Testis (tissue), 3 donors: ENCODE results near the gene SORL1-AS1. TPM values are rescaled to one million over a fixed set of nuclear protein-coding genes. Genes with fewer than 3 reads are reported as not detected.

Source experiments
- DNase-seq: peaks from one replicate; pipeline ENCODE4 v3.0.0-alpha.2; 2019
- H3K27ac ChIP-seq, 2 donors: fragments of 200-600 bp; sonication (generic); one replicate each; pipeline ENCODE4 v1.5.1; 2019
- H3K27me3 ChIP-seq: fragments of 200-600 bp; sonication (generic); one replicate; pipeline ENCODE4 v1.5.1; 2019
- H3K36me3 ChIP-seq: fragments of 200-600 bp; sonication (generic); one replicate; pipeline ENCODE4 v1.5.1; 2017; ENCODE audit warnings: low read depth; ENCODE audit errors: missing control alignments
- H3K4me1 ChIP-seq: fragments of 200-600 bp; sonication (generic); one replicate; pipeline ENCODE4 v1.5.1; 2019
- H3K4me3 ChIP-seq, 2 donors: fragments of 200-600 bp; sonication (generic); one replicate each; pipeline ENCODE4 v1.5.1; 2017 to 2019
- H3K9me3 ChIP-seq: fragments of 200-600 bp; sonication (generic); one replicate; pipeline ENCODE4 v1.5.1; 2017
- POLR2A ChIP-seq: fragments of 450-650 bp; IDR thresholded peaks from one replicate; pipeline ENCODE4 v1.6.1; 2017; ENCODE audit warnings: antibody characterized with exemption, mild to moderate bottlenecking, moderate library complexity
- WGBS, 2 donors: methylation state at CpG; one replicate each; pipeline ENCODE4 v1.1.5; 2018; 5-methylcytosine and 5-hydroxymethylcytosine counted together
- intact Hi-C: fragments of 100-400 bp; cut with DNase I; formaldehyde crosslinking; loops from one replicate; pipeline ENCODE4 v1.15.1; 2023; ENCODE audit warnings: low total_unique reads
- polyA plus RNA-seq: library from polyadenylated mRNA; stranded (reverse); fragments of 350-450 nt; fragmentation: Illumina TruSeq; extraction: RNeasy Lipid Tissue Mini Kit (QIAGEN cat#74804); gene quantifications from one replicate; pipeline ENCODE4 v1.2.3, GENCODE V29; 2014; ENCODE audit warnings: low read depth, low replicate concordance; ENCODE audit not compliant: insufficient read depth
- total RNA-seq, 2 donors: library from RNA; depleted of rRNA; stranded (reverse); fragments of >200 nt; gene quantifications; one replicate each; pipeline ENCODE4 v1.2.3, GENCODE V29; 2016
- TF ChIP-seq, protein P1 (sequence below), 3 experiments: fragments of 450-650 bp in 2 of 3; fragments of 200-600 bp in 1 of 3; sonication (generic) in 1 of 3; IDR thresholded peaks; one replicate each; pipeline ENCODE4 v1.5.1; 2016 to 2019; ENCODE audit warnings: antibody characterized with exemption in 3 of 3, mild to moderate bottlenecking in 2 of 3, moderate library complexity in 1 of 3

The SORL1-AS1 gene

DNA sequence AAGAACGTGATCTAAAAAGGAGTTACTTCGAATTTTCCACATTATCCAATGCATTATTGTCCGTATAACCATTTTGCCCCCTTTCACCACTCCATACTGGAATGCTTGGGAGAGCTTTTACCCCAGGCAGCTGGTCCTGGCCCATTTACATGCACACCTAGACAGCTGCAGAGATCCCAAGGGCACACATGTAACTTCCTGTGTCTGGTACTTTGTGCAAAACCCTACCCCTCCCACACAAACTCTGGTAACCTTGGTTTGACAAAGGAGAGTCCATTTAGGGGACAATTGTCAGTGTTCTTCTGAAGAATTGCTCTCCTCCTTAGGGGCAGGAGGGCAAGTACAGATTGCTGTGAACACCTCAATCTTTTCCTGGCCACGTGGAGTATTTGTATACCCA lies 58.0 kb downstream of the SORL1-AS1 start:
- intact Hi-C loops, result no loop called here
- Histone ChIP-seq H3K27ac (no peak overlapping the region), H3K27me3 (no peaks in the 10 kb centered on the region), H3K4me1 (peaks cover 6% of the 10 kb centered on the region), H3K36me3 (no peaks in the 10 kb centered on the region), H3K9me3 (no peaks in the 10 kb centered on the region), H3K4me3 (no peak overlapping the region)
- DNase-seq, result no peak
- TF ChIP-seq, protein P1, sequence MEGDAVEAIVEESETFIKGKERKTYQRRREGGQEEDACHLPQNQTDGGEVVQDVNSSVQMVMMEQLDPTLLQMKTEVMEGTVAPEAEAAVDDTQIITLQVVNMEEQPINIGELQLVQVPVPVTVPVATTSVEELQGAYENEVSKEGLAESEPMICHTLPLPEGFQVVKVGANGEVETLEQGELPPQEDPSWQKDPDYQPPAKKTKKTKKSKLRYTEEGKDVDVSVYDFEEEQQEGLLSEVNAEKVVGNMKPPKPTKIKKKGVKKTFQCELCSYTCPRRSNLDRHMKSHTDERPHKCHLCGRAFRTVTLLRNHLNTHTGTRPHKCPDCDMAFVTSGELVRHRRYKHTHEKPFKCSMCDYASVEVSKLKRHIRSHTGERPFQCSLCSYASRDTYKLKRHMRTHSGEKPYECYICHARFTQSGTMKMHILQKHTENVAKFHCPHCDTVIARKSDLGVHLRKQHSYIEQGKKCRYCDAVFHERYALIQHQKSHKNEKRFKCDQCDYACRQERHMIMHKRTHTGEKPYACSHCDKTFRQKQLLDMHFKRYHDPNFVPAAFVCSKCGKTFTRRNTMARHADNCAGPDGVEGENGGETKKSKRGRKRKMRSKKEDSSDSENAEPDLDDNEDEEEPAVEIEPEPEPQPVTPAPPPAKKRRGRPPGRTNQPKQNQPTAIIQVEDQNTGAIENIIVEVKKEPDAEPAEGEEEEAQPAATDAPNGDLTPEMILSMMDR (IDR thresholded peaks at IDR 0.05), result no peak
- no peak for TF ChIP-seq POLR2A
- 60 to 83% methylated on average over 4 of the region's 4 CpGs for WGBS, 2 donors

DNA sequence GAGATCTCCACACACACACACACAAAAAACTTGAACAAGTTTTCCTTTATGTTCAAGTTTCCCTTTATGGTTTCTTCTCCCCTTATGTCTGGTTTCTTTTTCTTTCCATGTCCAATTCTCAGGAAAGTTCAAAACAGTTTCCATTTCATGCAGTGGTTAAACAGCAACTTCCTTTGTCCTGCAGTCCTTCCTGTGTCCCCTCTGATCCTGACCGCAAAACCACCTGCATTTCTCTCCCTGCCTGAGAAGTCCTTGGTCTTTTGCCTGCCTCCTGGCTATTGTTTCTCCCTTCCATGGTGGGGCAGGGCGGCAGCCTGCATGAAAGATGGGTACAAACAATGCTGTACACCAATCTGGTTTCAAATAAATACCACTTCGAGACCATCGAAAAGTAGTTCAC lies 58.9 kb downstream of the SORL1-AS1 start:
- intact Hi-C loops, result no loop called here
- 87 to 90% methylated on average over 4 of the region's 4 CpGs for WGBS, 2 donors
- Histone ChIP-seq H3K27ac (no peak overlapping the region), H3K27me3 (no peaks in the 10 kb centered on the region), H3K4me3 (no peak overlapping the region), H3K9me3 (no peaks in the 10 kb centered on the region), H3K36me3 (no peaks in the 10 kb centered on the region), H3K4me1 (peaks cover 10% of the 10 kb centered on the region)
- TF ChIP-seq, protein P1 (IDR thresholded peaks at IDR 0.05), result no peak
- no peak for TF ChIP-seq POLR2A
- no peak for DNase-seq

DNA sequence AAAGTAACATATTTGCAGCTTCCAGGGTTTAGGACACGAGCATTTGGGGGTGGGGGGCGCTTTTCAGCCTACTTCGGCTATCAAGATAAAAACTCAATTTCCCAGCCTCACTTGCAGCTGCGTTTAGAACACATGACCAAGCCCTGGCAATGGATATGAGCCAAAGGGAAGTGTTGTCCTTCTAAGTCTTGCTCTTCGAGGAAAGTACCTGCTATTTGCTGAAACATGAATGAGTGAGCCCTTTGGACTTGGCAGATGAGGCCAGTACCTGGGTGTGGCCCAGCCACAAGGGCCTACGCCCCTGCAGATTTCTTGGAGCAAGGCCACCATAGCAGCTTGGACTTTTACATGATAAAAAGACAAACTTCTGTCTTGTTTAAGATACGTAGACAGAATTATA lies 60.9 kb downstream of the SORL1-AS1 start:
- no peaks in the 10 kb centered on the region for H3K9me3 ChIP-seq
- 68 to 71% methylated on average over 7 of the region's 7 CpGs for WGBS, 2 donors
- no peak overlapping the region for H3K4me3 ChIP-seq
- TF ChIP-seq POLR2A, result no peak
- TF ChIP-seq, protein P1 (IDR thresholded peaks at IDR 0.05), result no peak
- peak; percentile 40 for DNase-seq
- no peaks in the 10 kb centered on the region for H3K36me3 ChIP-seq
- no peaks in the 10 kb centered on the region for H3K27me3 ChIP-seq
- no peak overlapping the region for H3K27ac ChIP-seq
- peaks cover 10% of the 10 kb centered on the region for H3K4me1 ChIP-seq
- intact Hi-C loops, result no loop called here

DNA sequence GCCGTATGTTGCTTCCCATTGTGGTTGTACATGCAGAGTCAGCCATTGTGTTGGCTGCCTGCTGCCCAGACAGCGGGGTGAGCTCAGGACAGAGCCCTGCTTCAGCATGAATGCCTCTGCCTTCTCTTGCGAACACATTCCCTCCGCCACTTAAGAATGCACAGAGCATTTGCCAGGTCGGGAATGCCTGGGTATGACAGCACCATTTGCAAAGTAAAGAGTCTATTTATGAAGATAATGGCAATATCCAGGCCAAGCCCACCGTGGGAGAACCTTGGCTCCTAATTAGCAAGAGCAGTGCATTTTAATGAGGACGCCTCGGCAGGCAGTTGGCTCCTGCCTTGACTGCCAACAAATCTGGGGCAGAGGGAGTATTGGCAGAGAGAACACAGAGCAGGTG lies 63.1 kb downstream of the SORL1-AS1 start:
- intact Hi-C loops, result no loop called here
- H3K27ac ChIP-seq, result no peak overlapping the region
- WGBS, 2 donors, result 41 to 48% methylated on average over 8 of the region's 8 CpGs

More for the DNA sequence above, 63.1 kb downstream of the SORL1-AS1 start:
- Histone ChIP-seq H3K9me3 (no peaks in the 10 kb centered on the region), H3K4me3 (no peak overlapping the region), H3K36me3 (no peaks in the 10 kb centered on the region), H3K4me1 (peaks cover 10% of the 10 kb centered on the region), H3K27me3 (no peaks in the 10 kb centered on the region)
- DNase-seq, result peak; percentile 50
- TF ChIP-seq, protein P1 (IDR thresholded peaks at IDR 0.05), result no peak
- TF ChIP-seq POLR2A, result no peak

Other genes with a start within 250 kb of the SORL1-AS1 start
- gene SC5D, start 160.2 kb downstream of the SORL1-AS1 start, total RNA-seq, result 10 to 100 TPM; 41.3 to 46.4 TPM
- 34.6 TPM for gene SC5D, start 160.2 kb downstream of the SORL1-AS1 start, polyA plus RNA-seq
- 10 to 100 TPM; 21.8 to 30.0 TPM for gene SORL1, start 653 bp downstream of the SORL1-AS1 start, total RNA-seq
- gene SORL1, start 653 bp downstream of the SORL1-AS1 start, polyA plus RNA-seq, result 14.7 TPM